Measurements from ENCODE around the gene RPS6KB2. TPM values are rescaled to one million over a fixed set of nuclear protein-coding genes. Genes with fewer than 3 reads are reported as not detected.

RPS6KB2 gene
- total and polyA plus RNA-seq, 2 of the 4 experiments (the other 2 are of a cell fraction), result 50.7 to 58.4 TPM

GRCh38 chr11:67416416-67417335, 11.6 kb upstream of the RPS6KB2 start:
- Histone ChIP-seq H3K23ac (ENCODE audit: low read depth, low read length) (no peak overlapping the region), H3K4me3 (ENCODE audit: insufficient read depth, low read depth, low read length) (no peak overlapping the region)
- CTCF ChIA-PET, result no interaction called here

More at GRCh38 chr11:67416416-67417335, 11.6 kb upstream of the RPS6KB2 start:
- H3K56ac ChIP-seq (ENCODE audit: extremely low read depth, insufficient read depth, low read length), result no peak overlapping the region
- H3K9me3 ChIP-seq (ENCODE audit: control insufficient read depth, insufficient read depth, low read length), result no peaks in the 10 kb centered on the region
- H2BK120ac ChIP-seq (ENCODE audit: low read depth, low read length), result no peak overlapping the region
- H2BK5ac ChIP-seq (ENCODE audit: low read depth, low read length, poor library complexity, severe bottlenecking), result no peak overlapping the region
- H3K9me1 ChIP-seq (ENCODE audit: insufficient read depth, low read length), result no peaks in the 10 kb centered on the region
- peaks cover 20% of the 10 kb centered on the region for H3K27me3 ChIP-seq (ENCODE audit: control insufficient read depth, insufficient read depth, low read length)
- POLR2A ChIA-PET (ENCODE audit: unreplicated experiment), result no interaction called here
- dilution Hi-C loops (cut with HindIII; ENCODE audit: low sequenced_read_pairs, unreplicated experiment), result no loop called here
- DNase-seq (no peak), ATAC-seq (ENCODE audit: low read depth) (no peak)
- no peak overlapping the region for H4K5ac ChIP-seq (ENCODE audit: low read depth, low read length)
- no peaks in the 10 kb centered on the region for H3K36me3 ChIP-seq (ENCODE audit: control insufficient read depth, insufficient read depth, low read length)
- H3K4ac ChIP-seq (ENCODE audit: low read depth, low read length), result no peak overlapping the region
- no peak overlapping the region for H2AFZ ChIP-seq (replicated peaks; ENCODE audit: low read length, poor library complexity)
- no peak overlapping the region for H3K14ac ChIP-seq (replicated peaks; ENCODE audit: low read depth, low read length)
- no peak overlapping the region for H2BK15ac ChIP-seq (ENCODE audit: low read depth, low read length)
- 100% methylated on average over 1 of the region's 21 CpGs; no CpG with 5 or more reads in 1 of the 2 experiments for WGBS, 2 experiments (ENCODE audit: extremely low coverage in 2 of 2, insufficient read length in 1 of 2)
- H3K4me2 ChIP-seq (ENCODE audit: low read depth, low read length), result no peak overlapping the region
- no peak overlapping the region for H4K8ac ChIP-seq (ENCODE audit: low read depth in 2 of 2, low read length in 2 of 2)
- no peak overlapping the region for H3K18ac ChIP-seq (ENCODE audit: low read depth, low read length)
- no peaks in the 10 kb centered on the region for H3K79me1 ChIP-seq (ENCODE audit: low read depth in 1 of 2, low read length in 2 of 2)
- no peak overlapping the region for H3K27ac ChIP-seq (ENCODE audit: insufficient read depth, low read length)
- H2AK9ac ChIP-seq (replicated peaks; ENCODE audit: low read depth, low read length, poor library complexity), result no peak overlapping the region
- intact Hi-C loops (cut with micrococcal nuclease), result no loop called here
- H3K9ac ChIP-seq (ENCODE audit: low read depth, low read length), result no peak overlapping the region
- no peaks in the 10 kb centered on the region for H4K20me1 ChIP-seq (ENCODE audit: insufficient read depth, low read length)
- H2BK20ac ChIP-seq (ENCODE audit: low read depth, low read length), result no peak overlapping the region
- H3K4me1 ChIP-seq (ENCODE audit: control insufficient read depth, insufficient read depth, low read length), result peaks cover 5% of the 10 kb centered on the region; the same call in 1 of the 2 replicates
- no peak overlapping the region for H4K91ac ChIP-seq (ENCODE audit: insufficient read depth, low read depth, low read length)
- H2AK5ac ChIP-seq (ENCODE audit: low read depth, low read length), result no peak overlapping the region
- no peak for TF ChIP-seq MXI1 (IDR thresholded peaks at IDR 0.05; ENCODE audit: borderline replicate concordance, low read depth, low read length)
- TF ChIP-seq ELK1 (IDR thresholded peaks at IDR 0.05; ENCODE audit: borderline replicate concordance, low read depth, low read length), result no peak
- no peak for TF ChIP-seq MAZ (IDR thresholded peaks at IDR 0.05; ENCODE audit: borderline replicate concordance, low read depth, low read length)
- no peak for TF ChIP-seq MAFK (IDR thresholded peaks at IDR 0.05; ENCODE audit: low read depth, low read length)
- no peak for TF ChIP-seq CHD1 (IDR thresholded peaks at IDR 0.05; ENCODE audit: low read depth, low read length)
- TF ChIP-seq CTCF (conservative IDR thresholded peaks at IDR 0.05; ENCODE audit: low read depth, low read length), result no peak
- TF ChIP-seq CEBPB (IDR thresholded peaks at IDR 0.05; ENCODE audit: low read depth, low read length), result no peak
- TF ChIP-seq BHLHE40 (IDR thresholded peaks at IDR 0.05; ENCODE audit: low read depth, low read length), result no peak
- no peak for TF ChIP-seq RCOR1 (IDR thresholded peaks at IDR 0.05; ENCODE audit: insufficient replicate concordance, low read length)
- no peak for TF ChIP-seq RAD21 (IDR thresholded peaks at IDR 0.05; ENCODE audit: low read length)
- no peak for TF ChIP-seq NFE2L2 (IDR thresholded peaks at IDR 0.05; ENCODE audit: low read depth, low read length)
- TF ChIP-seq USF2 (IDR thresholded peaks at IDR 0.05; ENCODE audit: low read depth, low read length), result no peak
- no peak for TF ChIP-seq RFX5 (IDR thresholded peaks at IDR 0.05; ENCODE audit: low read depth, low read length)
- no peak for TF ChIP-seq POLR2A (IDR thresholded peaks at IDR 0.05; ENCODE audit: low read depth, low read length)
- BruUV-seq (replicated peaks), result no TSS peak
- in situ Hi-C loops (cut with MboI; ENCODE audit: low sequenced_read_pairs), result no loop called here
